HG03139 (cell line): ENCODE data around the gene MPPED1.

Experiments used
- ATAC-seq: cut with Tn5 transposase; IDR thresholded peaks from one replicate; pipeline ENCODE4 v1.9.1; 2021; ENCODE audit not compliant: unreplicated experiment

The MPPED1 gene

DNA sequence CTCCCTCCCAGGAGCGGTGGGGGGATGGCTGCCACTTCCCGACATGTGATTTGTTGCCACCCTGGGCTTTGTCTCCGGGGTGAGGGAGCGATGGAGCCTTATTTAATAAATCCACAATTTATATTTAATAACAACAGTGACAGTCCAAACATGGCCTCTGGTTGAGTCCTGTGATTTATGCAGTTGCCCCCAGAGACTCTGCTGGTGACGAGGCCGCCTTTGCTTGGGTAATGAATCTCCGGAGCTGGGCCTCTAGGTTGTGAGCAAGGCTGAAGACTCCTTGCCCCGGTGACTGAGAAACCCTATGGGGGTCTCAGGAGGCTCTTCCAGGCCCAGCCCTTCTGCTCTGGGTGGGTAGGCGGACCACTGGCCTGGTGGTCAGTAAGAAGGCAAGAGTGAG is 16.7 kb downstream of the MPPED1 start:
- ATAC-seq = no peak

DNA sequence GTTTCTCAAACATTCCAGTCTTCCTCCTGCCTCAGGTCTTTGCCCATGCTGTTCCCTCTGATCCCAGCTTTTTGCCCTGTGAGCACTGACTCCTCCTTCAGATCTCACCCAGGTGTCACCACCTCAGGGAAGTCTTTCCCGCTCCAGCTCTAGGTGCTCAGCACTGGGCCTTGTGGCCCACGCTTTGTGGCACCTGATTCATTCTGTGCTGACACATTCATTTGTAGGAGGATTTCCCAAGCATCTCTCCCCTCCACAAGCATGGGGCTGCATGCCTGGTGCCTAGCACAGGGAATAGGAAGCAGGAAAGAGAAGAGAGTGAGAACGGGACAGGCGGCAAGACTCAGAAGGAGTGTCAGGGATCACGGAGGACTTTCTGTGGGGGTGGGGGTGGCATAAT is 17.6 kb downstream of the MPPED1 start:
- ATAC-seq = no peak

DNA sequence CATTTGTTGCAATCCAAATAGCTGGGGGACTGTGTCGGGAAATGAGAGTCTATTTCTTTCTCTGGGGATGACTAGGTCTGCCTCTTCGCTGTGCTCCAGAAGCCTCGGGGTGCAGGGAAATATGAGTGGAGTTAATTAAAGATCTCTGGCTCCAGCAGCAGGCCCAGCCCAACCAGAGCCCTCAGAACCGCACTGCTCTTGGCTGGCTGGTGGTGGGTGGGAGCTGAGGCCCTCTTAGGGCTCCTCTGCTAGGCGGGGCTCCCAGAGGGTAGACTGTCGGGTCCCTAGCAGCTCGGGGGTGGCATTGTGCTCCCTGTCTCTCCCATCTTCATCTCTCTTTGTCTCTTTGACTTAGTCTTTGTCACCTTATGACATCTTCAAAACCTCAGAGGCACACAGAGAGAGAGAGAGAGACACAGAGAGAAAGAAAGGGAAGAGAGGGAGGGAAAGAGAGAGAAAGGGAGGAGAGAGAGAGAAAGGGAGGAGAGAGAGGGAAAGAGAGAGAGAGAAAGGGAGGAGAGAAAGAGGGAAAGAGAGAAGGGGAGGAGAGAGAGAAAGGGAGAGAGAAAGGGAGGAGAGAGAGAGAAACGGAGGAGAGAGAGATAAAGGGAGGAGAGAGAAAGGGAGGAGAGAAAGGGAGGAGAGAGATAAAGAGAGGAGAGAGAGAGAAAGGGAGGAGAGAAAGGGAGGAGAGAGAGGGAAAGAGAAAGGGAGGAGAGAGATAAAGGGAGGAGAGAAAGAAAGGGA is 20.2 kb downstream of the MPPED1 start:
- ATAC-seq = no peak

DNA sequence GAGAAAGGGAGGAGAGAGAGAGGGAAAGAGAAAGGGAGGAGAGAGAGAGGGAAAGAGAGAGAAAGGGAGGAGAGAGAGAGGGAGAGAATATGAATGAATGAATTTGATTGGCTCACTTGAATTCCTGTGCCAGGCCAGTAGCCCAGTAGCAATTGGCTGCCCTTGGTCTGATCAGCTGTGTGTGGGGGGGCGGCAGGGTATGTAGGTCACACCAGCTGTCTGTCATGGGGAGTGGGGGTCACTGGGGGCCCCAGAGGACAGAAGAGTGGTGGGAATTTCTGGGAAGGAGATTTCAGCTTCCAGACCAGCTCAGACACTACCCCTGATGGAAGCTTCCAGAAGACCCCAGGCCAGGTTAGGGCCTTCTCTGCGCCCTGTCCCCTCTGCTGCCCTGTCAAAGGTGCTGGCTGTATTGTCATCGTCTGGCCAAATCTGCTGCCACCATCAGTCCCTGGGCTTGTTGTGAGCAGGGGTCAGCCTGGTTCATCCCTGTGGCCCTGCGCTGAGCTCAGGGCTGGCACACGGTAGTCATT is 21.1 kb downstream of the MPPED1 start:
- no peak for ATAC-seq

DNA sequence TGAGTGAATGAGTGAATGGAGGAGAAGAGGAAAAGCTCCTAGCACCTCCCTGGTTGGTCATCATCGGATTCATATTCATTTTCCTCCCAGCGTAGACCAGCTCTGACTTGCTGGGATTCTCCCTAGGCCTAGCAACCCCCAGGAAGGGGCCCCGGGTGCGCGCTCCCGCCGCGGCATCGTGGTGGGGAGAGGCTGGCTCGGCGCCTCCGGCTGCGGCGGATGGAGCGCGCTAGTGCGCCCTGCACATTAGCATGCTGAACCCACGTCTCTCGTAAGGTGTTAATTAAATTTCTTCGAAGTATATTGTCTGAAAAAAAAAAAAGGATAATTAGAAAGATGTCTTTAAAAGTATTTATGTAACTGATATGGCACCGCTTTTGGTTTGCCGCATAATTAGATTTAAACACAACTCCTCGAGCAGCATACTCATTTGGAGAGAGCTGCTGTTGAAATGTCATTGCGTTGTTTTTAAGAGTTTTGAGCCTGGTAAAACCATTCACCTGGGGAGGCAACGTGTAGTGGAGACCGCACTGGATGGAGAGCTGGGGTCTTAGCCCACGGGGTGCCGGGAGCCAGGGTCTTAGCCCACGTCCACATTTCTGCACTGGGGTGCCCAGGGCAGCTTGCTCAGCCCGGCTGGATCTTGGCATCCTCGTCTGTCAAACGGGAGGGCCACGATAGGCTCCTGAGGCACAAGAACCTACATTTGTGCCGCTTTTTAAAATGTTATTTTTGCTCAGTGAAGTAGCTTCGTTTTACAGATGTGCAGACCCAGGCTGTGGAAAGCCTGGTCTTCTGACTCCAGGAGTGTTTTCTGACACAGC is 21.8 kb downstream of the MPPED1 start:
- no peak for ATAC-seq

DNA sequence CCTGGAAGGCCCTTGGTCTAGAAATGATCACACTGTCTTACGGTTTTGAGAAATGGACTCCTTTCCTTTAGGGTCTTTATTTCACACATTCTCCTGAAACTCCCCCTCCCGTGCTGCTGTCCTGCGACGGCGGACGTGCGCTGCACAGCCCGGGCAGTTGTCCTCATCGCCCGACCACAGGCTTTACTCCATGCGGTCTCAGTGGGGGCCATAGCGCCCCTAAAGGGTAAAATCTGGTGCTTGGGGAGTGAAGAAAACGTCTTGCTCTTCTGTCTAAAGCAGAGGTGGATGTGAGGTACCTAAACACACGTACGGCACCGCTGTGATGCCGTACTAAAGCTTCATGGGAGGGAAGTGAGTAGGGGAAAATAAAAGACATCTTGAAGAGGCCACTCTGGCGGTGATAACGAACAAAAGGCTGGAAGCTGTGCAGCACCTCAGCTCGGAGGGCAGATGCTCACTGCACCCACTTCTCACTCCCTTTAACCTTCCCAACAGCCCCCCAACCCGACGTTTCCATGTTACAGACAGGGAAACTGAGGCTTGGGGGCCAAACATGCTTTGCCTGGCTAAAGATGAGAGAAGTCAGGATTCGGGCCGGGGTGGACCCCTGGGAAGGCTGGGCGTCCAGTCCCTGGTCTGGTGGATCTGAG is 22.6 kb downstream of the MPPED1 start:
- no peak for ATAC-seq

DNA sequence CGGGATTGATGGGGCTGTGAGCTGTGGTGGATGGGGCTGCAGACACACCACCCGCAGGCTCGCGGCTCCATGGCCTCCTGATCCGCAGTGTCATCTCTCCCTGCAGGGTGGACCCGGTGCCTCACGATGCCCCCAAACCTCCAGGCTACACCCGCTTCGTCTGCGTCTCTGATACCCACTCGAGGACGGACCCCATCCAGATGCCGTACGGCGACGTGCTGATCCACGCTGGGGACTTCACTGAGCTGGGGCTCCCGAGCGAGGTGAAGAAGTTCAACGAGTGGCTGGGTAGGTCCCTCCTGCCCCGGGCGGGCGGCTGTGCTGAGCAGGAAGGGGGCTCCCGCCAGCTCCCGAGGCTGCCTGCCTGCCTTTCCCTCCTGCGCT is 23.1 kb downstream of the MPPED1 start:
- no peak for ATAC-seq

DNA sequence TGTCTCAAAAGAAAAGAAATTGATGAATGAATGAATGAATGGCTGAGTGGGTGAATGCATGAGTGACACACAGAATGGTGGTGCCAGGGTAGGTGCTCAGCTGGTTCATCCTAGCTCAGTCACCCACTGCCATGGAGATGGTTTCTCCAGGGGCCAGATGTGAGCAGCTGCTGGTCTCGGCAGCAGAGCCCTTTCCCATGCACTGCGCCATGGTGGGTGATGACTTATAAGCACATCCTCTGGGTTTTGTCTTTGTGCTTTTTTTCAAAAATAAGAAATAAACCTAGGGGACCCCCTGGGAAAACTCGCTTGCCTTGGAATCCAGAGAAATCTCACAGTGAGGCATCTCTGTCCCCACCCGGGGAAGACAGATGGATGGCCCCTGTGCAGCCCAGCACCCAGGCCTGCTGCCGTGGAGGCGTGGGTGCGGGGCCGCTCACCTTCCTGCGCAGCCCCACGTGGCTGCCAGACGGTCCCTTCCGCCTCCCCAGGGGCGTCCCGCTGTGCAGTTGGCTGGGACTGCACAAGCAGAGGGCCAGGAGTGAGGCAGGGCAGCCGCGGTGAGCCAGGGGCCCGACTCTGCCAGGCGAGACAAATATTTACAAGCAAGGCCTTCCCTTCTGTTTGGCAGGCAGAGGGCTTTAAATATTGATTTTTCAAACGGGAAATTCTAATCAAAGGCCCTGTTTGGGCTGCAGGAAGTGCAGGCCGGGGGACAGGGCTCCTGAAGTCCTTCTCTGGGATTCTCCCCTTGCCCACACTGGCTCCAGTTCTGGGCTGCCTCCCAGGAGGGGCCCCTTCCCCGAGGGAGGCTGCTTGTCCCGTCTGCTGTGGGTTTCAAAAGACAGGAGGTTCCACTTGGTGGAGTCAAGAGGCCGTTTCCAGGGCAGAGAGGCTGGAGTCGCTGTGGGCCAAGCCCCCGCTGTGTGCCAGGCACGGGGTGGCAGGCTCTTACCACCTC is 24.3 kb downstream of the MPPED1 start:
- no peak for ATAC-seq

DNA sequence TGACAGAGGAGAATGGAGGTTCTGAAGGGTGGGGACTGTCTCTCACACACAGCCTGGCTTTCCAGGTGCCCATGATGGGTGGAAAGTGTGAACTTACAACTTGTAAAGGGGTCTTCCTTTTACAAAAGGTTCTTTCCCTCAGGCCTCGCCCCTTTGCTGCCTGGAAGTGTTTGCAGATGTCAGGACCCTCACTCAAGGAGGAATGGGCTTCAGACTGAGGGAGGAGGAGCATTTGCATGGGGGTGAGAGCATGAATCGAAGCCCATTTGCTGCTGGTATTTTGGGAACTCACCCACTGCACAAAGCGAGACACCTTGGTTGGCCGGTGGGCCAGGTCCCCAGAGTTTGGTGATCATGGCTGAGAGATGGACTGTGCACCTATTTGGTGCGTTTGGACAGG is 25.1 kb downstream of the MPPED1 start:
- no peak for ATAC-seq

DNA sequence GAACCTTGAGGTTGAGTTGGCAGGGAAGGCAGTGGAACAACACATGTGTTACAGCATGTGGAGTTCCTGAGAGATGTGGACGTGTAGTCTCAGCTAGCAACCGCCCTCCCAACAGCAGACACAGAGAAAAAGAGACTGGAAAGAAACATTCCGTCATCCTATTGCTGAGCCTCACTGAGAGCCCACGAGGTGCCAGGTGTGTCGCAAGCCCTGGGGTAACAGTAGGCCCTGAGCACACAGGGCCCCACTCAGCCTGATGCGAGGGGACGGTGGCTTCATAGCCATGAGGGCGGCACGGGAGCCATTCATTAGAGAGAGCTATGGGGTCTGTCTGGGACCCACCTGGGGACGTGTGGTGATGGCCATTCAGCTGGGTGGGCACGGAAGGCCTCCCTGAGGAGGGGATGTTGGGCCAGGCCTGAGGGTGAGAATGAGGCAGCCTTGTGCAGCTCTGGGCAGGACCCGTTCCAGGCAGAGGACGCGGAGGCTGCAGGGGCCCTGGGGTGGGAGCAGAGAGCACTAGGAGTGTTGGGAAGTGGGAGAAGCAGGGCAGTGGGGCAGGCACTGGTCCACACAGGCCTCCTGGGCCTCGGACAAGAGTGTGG is 26.2 kb downstream of the MPPED1 start:
- ATAC-seq = no peak

DNA sequence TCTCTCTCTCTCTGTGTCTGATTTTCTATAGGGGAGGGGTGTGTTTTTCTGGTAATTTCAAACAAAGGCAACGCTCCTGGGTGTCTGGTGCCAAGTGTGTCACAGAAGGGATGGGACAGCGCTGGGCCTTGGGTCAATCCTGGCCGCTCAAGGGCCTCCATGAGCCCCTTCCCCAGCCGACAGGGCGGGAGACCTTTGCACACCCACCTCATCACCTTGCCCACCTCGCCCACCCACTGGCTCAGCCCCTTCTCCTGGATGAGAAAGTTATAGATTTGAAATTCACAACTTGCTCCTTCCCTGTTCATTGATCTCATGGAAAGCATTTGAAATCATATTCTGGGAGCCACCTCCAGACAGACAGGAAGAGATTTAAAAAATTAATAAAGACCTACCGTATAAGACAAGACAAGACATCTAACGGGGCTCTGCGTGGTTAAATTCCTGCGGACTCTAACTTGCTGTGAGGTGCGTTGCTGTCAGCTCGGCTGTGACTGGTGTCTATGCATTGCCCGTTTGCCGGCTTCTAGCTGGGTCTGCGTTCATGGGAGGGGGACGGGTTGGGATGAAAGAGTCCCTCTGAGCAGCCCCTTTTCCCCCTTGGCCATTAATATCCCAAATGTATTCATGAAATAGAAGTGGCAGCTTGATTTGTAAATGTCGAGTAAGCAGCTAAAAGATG is 27.0 kb downstream of the MPPED1 start:
- ATAC-seq = no peak

DNA sequence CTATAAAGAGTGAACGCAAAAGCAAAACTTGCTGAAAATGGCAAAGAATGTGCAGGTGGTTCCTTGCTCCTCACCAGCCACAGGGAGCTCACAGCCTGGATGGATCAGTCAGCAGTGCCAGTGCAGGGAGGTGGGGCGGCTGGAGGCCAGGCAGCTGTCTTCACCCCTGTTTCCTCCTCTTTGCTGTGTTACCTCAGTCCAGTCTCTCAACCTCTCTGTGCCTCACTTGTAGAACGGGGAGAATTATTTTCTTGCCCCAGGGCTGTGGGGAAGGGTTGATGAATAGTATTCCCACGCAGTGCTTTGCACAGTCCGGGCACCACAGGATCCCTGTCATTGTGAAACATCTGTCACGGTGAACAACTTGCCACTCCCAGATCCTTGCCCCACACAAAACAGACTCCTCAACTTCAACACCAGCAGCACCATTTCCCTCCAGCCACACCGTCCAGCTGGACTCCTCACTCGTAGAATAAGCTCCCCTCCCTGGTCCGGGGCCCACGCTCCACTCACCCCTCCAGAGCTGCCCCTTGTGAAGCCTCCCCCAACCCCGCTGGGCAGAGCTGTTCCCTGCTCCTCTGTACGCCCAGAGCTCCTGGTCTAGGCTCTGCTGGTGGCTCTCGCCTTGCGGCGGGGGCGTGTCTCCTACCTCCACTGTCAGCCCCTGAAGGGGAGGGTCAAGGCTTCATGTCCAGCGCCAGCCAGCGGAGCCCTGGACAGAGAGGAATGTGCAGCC is 27.7 kb downstream of the MPPED1 start:
- no peak for ATAC-seq

DNA sequence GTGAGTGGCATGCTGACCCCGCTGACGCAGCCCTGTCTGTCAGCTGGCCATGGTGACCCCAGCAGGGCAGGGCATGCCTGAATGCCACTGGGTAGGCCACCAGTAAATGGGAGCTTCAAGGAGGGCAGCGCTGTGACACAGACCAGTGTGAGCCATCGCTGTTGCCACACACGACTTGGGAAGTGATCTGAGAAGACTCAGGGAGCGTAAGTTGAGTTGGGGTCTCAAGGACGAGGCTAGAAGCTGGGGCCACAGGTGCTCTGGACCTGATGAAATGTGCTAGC is 28.2 kb downstream of the MPPED1 start:
- ATAC-seq = no peak

DNA sequence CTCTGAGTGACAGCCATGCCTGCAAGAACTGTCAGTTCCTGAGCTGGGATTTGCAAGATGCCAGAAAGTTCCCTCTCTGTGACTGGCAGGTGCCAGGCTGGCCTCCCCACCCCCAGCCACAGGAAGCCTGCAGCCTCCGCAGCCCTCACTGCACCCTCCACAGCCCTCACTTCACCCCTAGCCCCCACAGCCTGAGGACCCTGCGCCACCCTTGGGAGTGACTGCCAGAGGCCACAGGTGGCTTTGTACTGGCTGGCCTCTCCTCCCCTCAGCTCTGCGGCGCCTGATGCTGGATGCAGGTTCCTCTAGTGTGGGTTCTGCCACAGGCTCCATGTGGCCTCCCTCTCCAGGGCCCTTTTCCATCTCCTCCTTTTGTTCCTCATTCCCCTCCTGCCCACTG is 28.7 kb downstream of the MPPED1 start:
- ATAC-seq = no peak

DNA sequence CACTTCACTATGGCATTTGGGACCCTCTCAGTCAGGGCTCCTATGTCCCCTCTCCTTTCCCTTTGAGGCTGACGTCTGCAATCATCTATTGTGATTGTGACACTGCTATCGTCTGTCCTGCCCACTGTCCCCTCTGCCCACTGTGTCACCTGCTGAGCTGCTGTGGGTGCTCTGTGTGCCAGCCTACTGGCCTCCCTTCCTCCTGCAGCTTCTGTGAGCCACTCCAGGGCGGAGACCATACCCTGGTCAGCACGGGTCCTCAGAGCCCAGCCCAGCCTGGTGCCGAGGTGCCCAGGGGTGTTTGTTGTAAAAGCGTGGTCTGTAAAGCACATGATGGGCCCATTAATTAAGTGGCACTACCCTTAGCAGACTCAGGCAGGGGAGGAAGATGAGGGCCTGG is 29.4 kb downstream of the MPPED1 start:
- no peak for ATAC-seq

DNA sequence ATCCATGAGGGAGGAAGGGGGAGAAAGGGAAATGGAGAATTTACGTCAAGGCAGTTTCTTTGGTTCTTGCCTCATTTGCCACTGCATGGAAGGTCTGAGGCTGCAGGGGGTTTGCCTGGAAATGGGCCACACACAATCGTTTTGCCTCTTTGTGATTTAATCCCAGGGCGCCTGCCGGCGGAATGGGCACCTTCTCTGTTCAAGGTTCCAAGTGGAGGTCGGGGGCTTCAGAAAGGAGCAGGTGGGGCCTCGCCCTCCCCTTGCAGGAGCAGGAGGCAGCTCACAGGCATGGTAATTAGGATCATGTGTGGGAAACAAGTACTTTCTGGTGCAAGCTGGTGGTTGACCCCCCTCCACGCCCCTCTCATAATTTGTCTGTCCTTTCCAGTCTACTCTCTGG is 29.9 kb downstream of the MPPED1 start:
- ATAC-seq = no peak

DNA sequence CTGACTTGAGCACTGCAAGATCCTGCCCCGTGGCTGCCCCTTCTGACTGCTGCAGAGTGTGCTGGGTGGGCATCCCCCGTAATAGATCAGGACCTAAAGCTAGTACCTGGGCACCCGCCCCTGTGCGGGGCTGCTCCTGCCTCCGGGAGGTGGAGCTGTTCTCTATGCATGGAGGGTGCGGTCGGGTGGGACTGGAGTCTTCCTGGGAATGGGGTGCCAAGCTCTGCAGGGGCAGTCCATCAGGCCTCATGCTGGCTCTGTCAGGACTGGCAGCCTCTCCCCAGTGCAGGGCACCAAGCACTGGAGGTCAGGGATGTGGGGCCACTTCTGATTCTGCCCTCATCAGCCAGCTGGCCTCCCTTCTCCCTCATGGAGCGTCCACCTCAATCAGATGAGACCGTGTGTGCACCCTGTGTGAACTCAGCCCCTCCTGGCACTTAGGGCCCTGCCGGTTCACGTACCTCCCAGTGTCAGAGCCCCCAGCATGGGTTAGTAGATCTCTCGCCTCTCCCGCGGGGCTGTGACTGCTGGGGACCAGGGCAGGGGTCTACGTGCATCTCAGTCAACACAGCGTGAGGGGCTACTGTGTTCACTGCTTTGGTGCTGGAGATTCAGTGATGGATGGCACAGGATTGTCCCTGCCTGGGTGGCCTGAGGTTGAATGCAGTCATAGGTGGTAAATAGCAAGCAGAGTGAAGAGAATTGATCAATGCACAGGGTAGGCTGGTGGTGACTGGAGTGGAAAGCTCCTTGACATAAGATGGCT is 30.8 kb downstream of the MPPED1 start:
- ATAC-seq = no peak

DNA sequence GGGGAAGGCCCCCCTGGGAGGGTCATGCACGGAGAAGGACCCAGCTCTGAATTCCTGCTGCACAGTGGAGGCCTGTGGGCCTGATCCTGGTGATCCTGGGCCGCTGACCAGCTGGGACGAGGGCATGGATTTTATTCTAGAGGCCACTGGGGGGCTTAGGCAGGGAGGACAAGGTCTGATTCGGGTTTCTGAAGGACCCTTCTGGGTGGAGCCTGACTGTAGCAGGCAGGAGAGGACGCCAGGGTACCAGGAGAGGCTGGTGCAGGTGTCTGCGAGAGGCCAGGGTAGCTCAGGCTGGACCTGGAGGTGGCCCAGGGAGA is 31.3 kb downstream of the MPPED1 start:
- no peak for ATAC-seq
